Fibroblast of lung (primary cell): Measurements from ENCODE around the gene HMBS. TPM values are rescaled to one million over a fixed set of nuclear protein-coding genes. Genes with fewer than 3 reads are reported as not detected.
"Not testable (repeated sequence)": the region's sequence is repeated elsewhere in the genome, so short reads cannot be mapped to it uniquely, and the experiment has no call there.

Source experiments
- DNase-seq, 2 donors: peaks; one replicate each; pipeline versions ENCODE4 v3.0.0 to v3.0.0-alpha.2; 2010; ENCODE audit warnings: low read depth in 2 of 2
- H2AFZ ChIP-seq: 2 replicates; pipeline ENCODE4 v1.5.1; 2012; ENCODE audit warnings: low read length, control low read depth, inconsistent platforms
- H3K27ac ChIP-seq: 2 replicates; pipeline ENCODE4 v1.5.1; 2011; ENCODE audit warnings: low read length, control low read depth; ENCODE audit not compliant: insufficient read depth
- H3K27me3 ChIP-seq: 2 replicates; pipeline ENCODE4 v1.5.1; 2011; ENCODE audit warnings: mild to moderate bottlenecking, low read length; ENCODE audit not compliant: control insufficient read depth, insufficient read depth
- H3K36me3 ChIP-seq: 2 replicates; pipeline ENCODE4 v1.5.1; 2011; ENCODE audit warnings: low read length; ENCODE audit not compliant: control insufficient read depth, insufficient read depth
- H3K4me1 ChIP-seq: 2 replicates; pipeline ENCODE4 v1.5.1; 2011; ENCODE audit warnings: low read length; ENCODE audit not compliant: control insufficient read depth, insufficient read depth; ENCODE audit errors: extremely low read depth
- H3K4me2 ChIP-seq: 2 replicates; pipeline ENCODE4 v1.5.1; 2011; ENCODE audit warnings: low read length, control low read depth; ENCODE audit not compliant: insufficient read depth; ENCODE audit errors: extremely low read depth
- H3K4me3 ChIP-seq, 4 experiments: fragments of 200-600 bp in 1 of 4; sonication (generic) in 1 of 4; replicated peaks in 1 of 4; 2 replicates each; pipeline ENCODE4 v1.5.1; 2011 to 2016; ENCODE audit warnings: low read length in 4 of 4, low read depth in 3 of 4, mild to moderate bottlenecking in 3 of 4, control low read depth in 2 of 4, inconsistent platforms in 1 of 4, mixed read lengths in 1 of 4; ENCODE audit not compliant: insufficient read depth in 1 of 4; ENCODE audit errors: control extremely low read depth in 1 of 4
- H3K79me2 ChIP-seq: 2 replicates; pipeline ENCODE4 v1.5.1; 2012; ENCODE audit warnings: mild to moderate bottlenecking, low read length, inconsistent platforms; ENCODE audit not compliant: control insufficient read depth, insufficient read depth
- H3K9ac ChIP-seq: 2 replicates; pipeline ENCODE4 v1.5.1; 2011; ENCODE audit warnings: mild to moderate bottlenecking, low read length, control low read depth; ENCODE audit not compliant: insufficient read depth
- H3K9me3 ChIP-seq: 2 replicates; pipeline ENCODE4 v1.5.1; 2012; ENCODE audit warnings: low read depth, low read length; ENCODE audit not compliant: control insufficient read depth, insufficient read depth
- H4K20me1 ChIP-seq: 2 replicates; pipeline ENCODE4 v1.5.1; 2011; ENCODE audit warnings: low read length; ENCODE audit not compliant: control insufficient read depth, insufficient read depth; ENCODE audit errors: extremely low read depth
- EZH2 ChIP-seq: IDR thresholded peaks from 2 replicates; pipeline ENCODE4 v1.5.1; 2012; ENCODE audit warnings: low read length, control low read depth, mild to moderate bottlenecking; ENCODE audit errors: missing control alignments
- polyA minus RNA-seq: library from RNA; depleted of rRNA, polyadenylated mRNA; stranded (reverse); fragments of >200 nt; gene quantifications from 2 replicates; pipeline ENCODE4 v1.2.3, GENCODE V29; 2011; ENCODE audit warnings: low replicate concordance
- polyA plus RNA-seq, 2 donors: library from polyadenylated mRNA; depleted of rRNA in 1 of 2; stranded (reverse) in 1 of 2; unstranded in 1 of 2; fragments of >200 nt; gene quantifications; 2 replicates each; pipeline ENCODE4 v1.2.1, GENCODE V29; 2011 to 2012; ENCODE audit warnings: missing spikeins in 1 of 2
- total RNA-seq: library from RNA; depleted of rRNA; stranded (reverse); fragments of >200 nt; gene quantifications from 2 replicates; pipeline ENCODE4 v1.2.1, GENCODE V29; 2014
- TF ChIP-seq, protein P1 (sequence below), 2 donors: IDR thresholded peaks in 1 of 2; conservative IDR thresholded peaks in 1 of 2; 1 replicate in 1 of 2; 2 replicates in 1 of 2; pipeline ENCODE4 v1.5.1; 2011 to 2012; ENCODE audit warnings: low read length in 2 of 2, control low read depth in 1 of 2, inconsistent platforms in 1 of 2, low read depth in 1 of 2, mild to moderate bottlenecking in 1 of 2

The HMBS gene
- total RNA-seq = 6.9 and 9.4 TPM in 2 replicates
- 23.8 and 36.6 TPM in 2 replicates for polyA plus RNA-seq
- 27.3 and 41.7 TPM in 2 replicates for polyA plus RNA-seq (2012)
- 39.2 and 56.3 TPM in 2 replicates for polyA minus RNA-seq

DNA sequence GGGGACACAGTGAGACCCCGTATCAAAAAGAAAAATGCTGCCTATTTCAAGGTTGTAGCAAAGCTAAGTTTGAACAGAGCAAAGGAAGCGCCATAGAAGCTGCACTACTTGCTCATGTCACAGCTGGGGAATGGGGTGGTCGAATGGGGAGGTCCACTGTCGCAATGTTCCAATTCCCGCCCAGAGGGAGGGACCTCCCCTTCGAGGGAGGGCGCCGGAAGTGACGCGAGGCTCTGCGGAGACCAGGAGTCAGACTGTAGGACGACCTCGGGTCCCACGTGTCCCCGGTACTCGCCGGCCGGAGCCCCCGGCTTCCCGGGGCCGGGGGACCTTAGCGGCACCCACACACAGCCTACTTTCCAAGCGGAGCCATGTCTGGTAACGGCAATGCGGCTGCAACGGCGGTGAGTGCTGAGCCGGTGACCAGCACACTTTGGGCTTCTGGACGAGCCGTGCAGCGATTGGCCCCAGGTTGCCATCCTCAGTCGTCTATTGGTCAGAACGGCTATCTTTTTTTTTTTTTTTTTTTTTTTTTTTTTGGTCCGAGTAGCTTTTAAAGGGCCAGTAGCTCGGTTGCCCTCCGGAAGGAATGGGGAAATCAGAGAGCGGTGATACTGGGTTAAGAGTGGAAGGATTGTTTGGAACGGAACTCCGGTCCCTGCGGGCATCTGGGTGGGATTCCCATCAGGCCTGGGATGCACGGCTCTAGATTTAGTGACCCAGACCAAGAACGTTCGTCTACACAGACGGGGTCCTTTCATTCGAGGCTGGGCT lies at the start of gene HMBS:
TSS of gene HMBS (plus strand) at position 219 of the 774 bp plus-strand sequence. CDS start at position 372, 153 bp downstream.
- Histone ChIP-seq H3K4me3 (peak within 1 kb of the TSS; percentile 81 to 98 (median 90)), H2AFZ (peak within 1 kb of the TSS; percentile 97), H3K9me3 (no peaks in the 10 kb centered on the region), H3K27me3 (no peaks in the 10 kb centered on the region), H3K4me2 (peak within 1 kb of the TSS; percentile 89), H3K79me2 (peaks cover 13% of the 10 kb centered on the region), H3K9ac (peak within 1 kb of the TSS; percentile 96), H3K27ac (peak within 1 kb of the TSS; percentile 96), H3K36me3 (peaks cover 11% of the 10 kb centered on the region), H3K4me1 (peaks cover 4% of the 10 kb centered on the region), H4K20me1 (no peaks in the 10 kb centered on the region)
- no peak for TF ChIP-seq EZH2
- TF ChIP-seq, protein P1, sequence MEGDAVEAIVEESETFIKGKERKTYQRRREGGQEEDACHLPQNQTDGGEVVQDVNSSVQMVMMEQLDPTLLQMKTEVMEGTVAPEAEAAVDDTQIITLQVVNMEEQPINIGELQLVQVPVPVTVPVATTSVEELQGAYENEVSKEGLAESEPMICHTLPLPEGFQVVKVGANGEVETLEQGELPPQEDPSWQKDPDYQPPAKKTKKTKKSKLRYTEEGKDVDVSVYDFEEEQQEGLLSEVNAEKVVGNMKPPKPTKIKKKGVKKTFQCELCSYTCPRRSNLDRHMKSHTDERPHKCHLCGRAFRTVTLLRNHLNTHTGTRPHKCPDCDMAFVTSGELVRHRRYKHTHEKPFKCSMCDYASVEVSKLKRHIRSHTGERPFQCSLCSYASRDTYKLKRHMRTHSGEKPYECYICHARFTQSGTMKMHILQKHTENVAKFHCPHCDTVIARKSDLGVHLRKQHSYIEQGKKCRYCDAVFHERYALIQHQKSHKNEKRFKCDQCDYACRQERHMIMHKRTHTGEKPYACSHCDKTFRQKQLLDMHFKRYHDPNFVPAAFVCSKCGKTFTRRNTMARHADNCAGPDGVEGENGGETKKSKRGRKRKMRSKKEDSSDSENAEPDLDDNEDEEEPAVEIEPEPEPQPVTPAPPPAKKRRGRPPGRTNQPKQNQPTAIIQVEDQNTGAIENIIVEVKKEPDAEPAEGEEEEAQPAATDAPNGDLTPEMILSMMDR (conservative IDR thresholded peaks at IDR 0.05 in 1 of 2, IDR thresholded peaks at IDR 0.05 in 1 of 2; ENCODE audit: low read depth in 1 of 2, low read length in 2 of 2) = no peak
- DNase-seq = peak; percentile 95 to 96

DNA sequence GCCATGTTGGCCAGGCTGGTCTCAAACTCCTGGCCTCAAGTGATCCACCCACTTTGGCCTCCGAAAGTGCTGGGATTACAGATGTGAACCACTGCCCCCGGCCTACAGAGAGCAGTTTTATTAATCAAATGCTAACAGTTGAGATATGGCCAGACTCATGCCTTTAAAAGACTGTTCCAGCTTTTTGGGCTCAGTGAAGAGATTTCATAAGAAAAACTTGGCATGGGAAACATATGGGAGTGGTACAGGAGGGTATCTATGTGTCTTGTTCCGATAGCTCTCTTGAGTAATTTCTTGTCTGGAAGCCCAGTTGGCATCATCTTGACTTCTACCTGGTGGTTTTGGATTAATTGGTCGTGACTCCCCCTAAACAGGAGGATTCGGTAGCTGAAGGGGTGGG lies 45.8 kb upstream of the HMBS start:
- TF ChIP-seq, protein P1 (conservative IDR thresholded peaks at IDR 0.05 in 1 of 2, IDR thresholded peaks at IDR 0.05 in 1 of 2; ENCODE audit: low read depth in 1 of 2, low read length in 2 of 2) = no peak
- no peak for TF ChIP-seq EZH2
- no peaks in the 10 kb centered on the region for H3K9me3 ChIP-seq
- no peaks in the 10 kb centered on the region for H4K20me1 ChIP-seq
- H2AFZ ChIP-seq = no peak overlapping the region
- no peak overlapping the region for H3K4me2 ChIP-seq
- no peak overlapping the region for H3K9ac ChIP-seq
- peaks cover 2% of the 10 kb centered on the region for H3K36me3 ChIP-seq
- DNase-seq = no peak
- H3K79me2 ChIP-seq = no peaks in the 10 kb centered on the region
- no peaks in the 10 kb centered on the region for H3K4me1 ChIP-seq
- no peak overlapping the region for H3K4me3 ChIP-seq
- H3K27ac ChIP-seq = no peak overlapping the region
- no peaks in the 10 kb centered on the region for H3K27me3 ChIP-seq

DNA sequence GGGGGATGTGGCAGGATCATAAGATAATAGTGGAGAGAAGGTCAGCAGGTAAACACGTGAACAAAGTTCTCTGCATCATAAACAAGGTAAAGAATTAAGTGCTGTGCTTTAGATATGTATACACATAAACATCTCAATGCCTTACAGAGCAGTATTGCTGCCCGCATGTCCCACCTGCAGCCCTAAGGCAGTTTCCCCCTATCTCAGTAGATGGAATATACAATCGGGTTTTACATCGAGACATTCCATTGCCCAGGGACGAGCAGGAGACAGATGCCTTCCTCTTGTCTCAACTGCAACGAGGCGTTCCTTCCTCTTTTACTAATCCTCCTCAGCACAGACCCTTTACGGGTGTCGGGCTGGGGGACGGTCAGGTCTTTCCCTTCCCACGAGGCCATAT lies 45.2 kb upstream of the HMBS start:
- H3K9ac ChIP-seq, H3K36me3 ChIP-seq, H3K27ac ChIP-seq, H4K20me1 ChIP-seq, H3K79me2 ChIP-seq, H3K9me3 ChIP-seq, H3K4me1 ChIP-seq, H2AFZ ChIP-seq, H3K27me3 ChIP-seq, DNase-seq, H3K4me2 ChIP-seq, H3K4me3 ChIP-seq: not testable (repeated sequence)
